GM23338 (cell line): ENCODE measurements around the gene MUCL3. TPM values are rescaled to one million over a fixed set of nuclear protein-coding genes. Genes with fewer than 3 reads are reported as not detected.

ENCODE experiments used
- ATAC-seq: fragments of 200-7000 bp; cut with Tn5 transposase; 3 replicates; pipeline ENCODE4 v1.9.1; 2020
- DNase-seq: peaks from one replicate; pipeline ENCODE4 v3.0.0-alpha.2; 2015; ENCODE audit warnings: low spot score
- H2AFZ ChIP-seq: fragments of 200-600 bp; sonication (generic); 2 replicates; pipeline ENCODE4 v1.8.0; 2016; ENCODE audit warnings: antibody characterized with exemption, mild to moderate bottlenecking, moderate library complexity
- H3F3A ChIP-seq: fragments of 200-600 bp; sonication (generic); replicated peaks from 2 replicates; pipeline ENCODE4 v1.8.0; 2017; ENCODE audit warnings: antibody characterized with exemption, mixed run types, low read depth
- H3K27ac ChIP-seq: fragments of 200-600 bp; sonication (generic); 2 replicates; pipeline ENCODE4 v1.6.1; 2016; ENCODE audit warnings: low read depth
- H3K27me3 ChIP-seq: fragments of 200-600 bp; sonication (generic); 2 replicates; pipeline ENCODE4 v1.8.0; 2016; ENCODE audit warnings: mild to moderate bottlenecking, mixed run types, moderate library complexity; ENCODE audit not compliant: insufficient read depth
- H3K36me3 ChIP-seq: fragments of 200-600 bp; sonication (generic); 2 replicates; pipeline ENCODE4 v1.8.0; 2016; ENCODE audit warnings: mild to moderate bottlenecking; ENCODE audit not compliant: insufficient read depth
- H3K4me1 ChIP-seq: fragments of 200-600 bp; sonication (generic); 2 replicates; pipeline ENCODE4 v1.8.0; 2016; ENCODE audit warnings: mild to moderate bottlenecking, moderate library complexity; ENCODE audit not compliant: insufficient read depth
- H3K4me2 ChIP-seq: fragments of 200-600 bp; sonication (generic); 2 replicates; pipeline ENCODE4 v1.7.1; 2017; ENCODE audit warnings: mixed run types
- H3K4me3 ChIP-seq: fragments of 200-600 bp; sonication (generic); 2 replicates; pipeline ENCODE4 v1.6.1; 2016; ENCODE audit warnings: mixed run types
- H3K79me2 ChIP-seq: fragments of 200-600 bp; sonication (generic); replicated peaks from 2 replicates; pipeline ENCODE4 v1.8.0; 2017; ENCODE audit warnings: mild to moderate bottlenecking; ENCODE audit not compliant: insufficient read depth
- H3K9me2 ChIP-seq: fragments of 200-600 bp; sonication (generic); 2 replicates; pipeline ENCODE4 v1.8.0; 2017; ENCODE audit not compliant: insufficient read depth
- H4K20me1 ChIP-seq: fragments of 200-600 bp; sonication (generic); replicated peaks from 2 replicates; pipeline ENCODE4 v1.8.0; 2017; ENCODE audit warnings: mild to moderate bottlenecking; ENCODE audit not compliant: insufficient read depth
- H3K27ac Mint-ChIP-seq: 2 replicates; pipeline ENCODE4 v1.8.0; 2020; ENCODE audit warnings: inconsistent platforms, mild to moderate bottlenecking, moderate library complexity, mixed read lengths
- H3K27me3 Mint-ChIP-seq: 3 replicates; pipeline ENCODE4 v1.8.0; 2022; ENCODE audit warnings: low read depth, mild to moderate bottlenecking, moderate library complexity, mixed read lengths, inconsistent platforms; ENCODE audit not compliant: insufficient read depth, poor library complexity
- H3K36me3 Mint-ChIP-seq: 3 replicates; pipeline ENCODE4 v1.8.0; 2021; ENCODE audit warnings: low read depth, mild to moderate bottlenecking, inconsistent platforms, moderate library complexity, mixed read lengths
- H3K4me1 Mint-ChIP-seq: 3 replicates; pipeline ENCODE4 v1.8.0; 2020; ENCODE audit warnings: mild to moderate bottlenecking, inconsistent platforms, mixed read lengths
- H3K4me3 Mint-ChIP-seq: 3 replicates; pipeline ENCODE4 v1.8.0; 2021; ENCODE audit warnings: moderate library complexity, mild to moderate bottlenecking, inconsistent platforms, mixed read lengths
- H3K9me3 Mint-ChIP-seq: 3 replicates; pipeline ENCODE4 v1.8.0; 2020; ENCODE audit warnings: moderate library complexity, mild to moderate bottlenecking, inconsistent platforms, mixed read lengths
- CREB1 ChIP-seq: fragments of 250-450 bp; sonication (Bioruptor Pico); IDR thresholded peaks from 2 replicates; pipeline ENCODE4 v1.5.0; 2020; ENCODE audit warnings: low read depth, mild to moderate bottlenecking, moderate library complexity
- CTCF ChIP-seq, 2 experiments: fragments of 200-600 bp in 1 of 2; sonication (generic) in 1 of 2; conservative IDR thresholded peaks; 2 replicates each; pipeline versions ENCODE4 v1.5.1 to v1.6.1; 2016 to 2017; ENCODE audit warnings: antibody characterized with exemption in 2 of 2, low read depth in 2 of 2, mild to moderate bottlenecking in 2 of 2, moderate library complexity in 1 of 2
- ETS1 ChIP-seq: IDR thresholded peaks from 2 replicates; pipeline ENCODE4 v1.6.1; 2016; ENCODE audit warnings: antibody characterized with exemption
- EZH2 ChIP-seq: fragments of 200-600 bp; sonication (generic); IDR thresholded peaks from one replicate; pipeline ENCODE4 v1.8.0; 2017; ENCODE audit warnings: antibody characterized with exemption, mild to moderate bottlenecking, low read depth; ENCODE audit not compliant: unreplicated experiment
- EZH2phosphoT487 ChIP-seq: fragments of 200-600 bp; sonication (generic); IDR thresholded peaks from one replicate; pipeline ENCODE4 v1.8.1; 2018; ENCODE audit warnings: antibody characterized with exemption; ENCODE audit not compliant: unreplicated experiment
- JUNB ChIP-seq: IDR thresholded peaks from one replicate; pipeline ENCODE4 v1.6.1; 2016; ENCODE audit warnings: antibody characterized with exemption; ENCODE audit not compliant: unreplicated experiment
- NANOG ChIP-seq: IDR thresholded peaks from 2 replicates; pipeline ENCODE4 v1.6.1; 2016; ENCODE audit warnings: antibody characterized with exemption, borderline replicate concordance
- POLR2AphosphoS5 ChIP-seq: IDR thresholded peaks from 2 replicates; pipeline ENCODE4 v1.6.1; 2016; ENCODE audit warnings: antibody characterized with exemption, low read depth
- REST ChIP-seq: IDR thresholded peaks from one replicate; pipeline ENCODE4 v1.6.1; 2018; ENCODE audit warnings: antibody characterized with exemption; ENCODE audit not compliant: unreplicated experiment
- STAT1 ChIP-seq: IDR thresholded peaks from one replicate; pipeline ENCODE4 v1.6.1; 2016; ENCODE audit warnings: antibody characterized with exemption; ENCODE audit not compliant: unreplicated experiment
- ZNF114 ChIP-seq: fragments of 250-450 bp; sonication (Bioruptor Pico); IDR thresholded peaks from 2 replicates; pipeline ENCODE4 v1.5.0; 2020; ENCODE audit warnings: mild to moderate bottlenecking, moderate library complexity
- ZNF331 ChIP-seq: fragments of 250-450 bp; sonication (Bioruptor Pico); IDR thresholded peaks from 2 replicates; pipeline ENCODE4 v1.5.0; 2020; ENCODE audit warnings: low read depth, mild to moderate bottlenecking, moderate library complexity
- ZNF462 ChIP-seq: fragments of 250-450 bp; sonication (Bioruptor Pico); IDR thresholded peaks from 2 replicates; pipeline ENCODE4 v1.5.0; 2020; ENCODE audit warnings: mild to moderate bottlenecking, moderate library complexity
- polyA plus RNA-seq: library from polyadenylated mRNA; unstranded; fragments of >200 nt; fragmentation: Nextera tagmentation; extraction: Ambion mirVana; gene quantifications from 2 replicates; pipeline ENCODE4 v1.2.1, GENCODE V29; 2016
- total RNA-seq: library from RNA; depleted of rRNA; stranded (reverse); fragments of >200 nt; shearing (Covaris generic); gene quantifications from 2 replicates; pipeline ENCODE4 v1.2.3, GENCODE V29; 2014

Gene MUCL3
- total and polyA plus RNA-seq, 2 experiments from 2014 or later = 0.32 TPM; not detected in 1

DNA sequence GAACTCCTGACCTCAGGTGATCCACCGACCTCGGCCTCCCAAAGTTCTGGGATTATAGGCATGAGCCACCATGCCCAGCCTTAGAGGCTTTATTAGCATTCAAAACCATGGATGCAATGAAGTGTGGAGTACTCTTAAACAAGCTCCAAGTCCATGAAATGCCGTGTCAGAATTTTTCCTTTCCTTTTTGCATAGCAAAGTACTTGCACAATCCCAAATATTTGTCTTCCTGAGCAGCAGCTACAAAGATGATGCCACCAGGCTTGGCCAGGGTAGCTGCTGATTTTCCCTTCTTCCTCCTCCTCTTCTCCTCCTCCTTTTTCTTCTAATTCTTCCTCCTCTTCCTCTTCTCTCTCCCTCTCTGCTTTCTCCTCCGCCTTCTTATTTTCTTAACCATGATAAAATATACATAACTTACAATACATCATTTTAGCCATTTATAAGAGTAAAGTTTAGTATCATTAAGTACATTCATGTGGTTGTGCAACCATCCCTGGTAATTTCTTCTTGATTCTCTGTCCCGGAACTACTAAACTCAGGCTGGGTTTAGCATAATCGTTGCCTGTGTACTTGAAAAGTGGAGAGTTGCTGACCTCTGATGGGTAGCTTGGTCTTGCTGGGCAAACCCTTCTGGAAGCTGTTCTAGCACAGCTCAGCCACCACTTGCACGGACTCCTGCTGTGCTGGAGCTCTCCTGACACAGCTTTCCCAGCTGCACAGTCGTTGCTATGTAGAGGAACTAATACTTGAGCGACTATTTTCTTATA lies 20.3 kb downstream of the MUCL3 start:
- Mint-ChIP-seq H3K36me3 (no peaks in the 10 kb centered on the region; the same call in 2 of the 3 replicates), H3K9me3 (peaks cover 7% of the 10 kb centered on the region), H3K4me1 (peaks cover 7% of the 10 kb centered on the region; the same call in 1 of the 3 replicates), H3K27me3 (peaks cover 17% of the 10 kb centered on the region), H3K27ac (no peak overlapping the region), H3K4me3 (no peak overlapping the region)
- no peaks in the 10 kb centered on the region for H4K20me1 ChIP-seq
- no peaks in the 10 kb centered on the region for H3K36me3 ChIP-seq
- DNase-seq (no peak), ATAC-seq (no peak)
- no peaks in the 10 kb centered on the region for H3K79me2 ChIP-seq
- no peak overlapping the region for H3K4me3 ChIP-seq
- peaks cover 1% of the 10 kb centered on the region; the same call in 1 of the 2 replicates for H3F3A ChIP-seq
- peaks cover 19% of the 10 kb centered on the region for H3K27me3 ChIP-seq
- 0 out of 2 replicates have a peak, but pooled peaks cover 11% of the 10 kb centered on the region for H3K9me2 ChIP-seq
- TF ChIP-seq NANOG = no peak
- no peak for TF ChIP-seq REST
- no peak for TF ChIP-seq CREB1 (CRISPR knock-in tag)
- TF ChIP-seq ZNF114 (CRISPR knock-in tag) = no peak
- no peak for TF ChIP-seq EZH2phosphoT487
- no peak for TF ChIP-seq JUNB
- no peak for TF ChIP-seq STAT1
- TF ChIP-seq CTCF (conservative IDR thresholded peaks at IDR 0.05; ENCODE audit: low read depth in 2 of 2) = no peak
- TF ChIP-seq ZNF331 = no peak
- TF ChIP-seq POLR2AphosphoS5 = no peak
- TF ChIP-seq EZH2 = no peak
- TF ChIP-seq ETS1 = no peak
- TF ChIP-seq ZNF462 (CRISPR knock-in tag) = no peak
- H3K27ac ChIP-seq = no peak overlapping the region
- H3K4me2 ChIP-seq = no peak overlapping the region
- H3K4me1 ChIP-seq = peaks cover 4% of the 10 kb centered on the region; the same call in 1 of the 2 replicates
- H2AFZ ChIP-seq = no peak overlapping the region
